Mesenchymal stem cell (in vitro differentiated cells and primary cell): ENCODE results near the gene HMCES.

ENCODE experiments used
- DNase-seq: peaks from one replicate; pipeline ENCODE4 v3.0.0-alpha.2; 2013
- H2AFZ ChIP-seq: one replicate; pipeline ENCODE4 v1.6.1; 2013; ENCODE audit warnings: low read depth, mild to moderate bottlenecking, control low read depth, inconsistent platforms, low read length, moderate library complexity
- H2AK5ac ChIP-seq: 2 replicates; pipeline ENCODE4 v1.6.1; 2013; ENCODE audit warnings: low read length, moderate library complexity, mild to moderate bottlenecking, inconsistent platforms; ENCODE audit not compliant: severe bottlenecking
- H2BK120ac ChIP-seq: one replicate; pipeline ENCODE4 v1.6.1; 2013; ENCODE audit warnings: low read depth, mild to moderate bottlenecking, inconsistent platforms, low read length, moderate library complexity
- H2BK12ac ChIP-seq, 2 experiments: one replicate each; pipeline ENCODE4 v1.6.1; 2013; ENCODE audit warnings: inconsistent platforms in 2 of 2, low read length in 2 of 2, mild to moderate bottlenecking in 2 of 2, moderate library complexity in 2 of 2, control low read depth in 1 of 2
- H2BK15ac ChIP-seq: one replicate; pipeline ENCODE4 v1.6.1; 2013; ENCODE audit warnings: mild to moderate bottlenecking, low read depth, inconsistent platforms; ENCODE audit not compliant: poor library complexity, severe bottlenecking
- H2BK5ac ChIP-seq: 2 replicates; pipeline ENCODE4 v1.6.1; 2013; ENCODE audit warnings: low read depth, mild to moderate bottlenecking, low read length, control low read depth, inconsistent platforms; ENCODE audit not compliant: poor library complexity, severe bottlenecking
- H3K14ac ChIP-seq, 2 experiments: one replicate each; pipeline ENCODE4 v1.6.1; 2013; ENCODE audit warnings: inconsistent platforms in 2 of 2, low read length in 2 of 2, control low read depth in 1 of 2, mild to moderate bottlenecking in 1 of 2, moderate library complexity in 1 of 2
- H3K18ac ChIP-seq, 2 experiments: one replicate each; pipeline ENCODE4 v1.6.1; 2013; ENCODE audit warnings: inconsistent platforms in 2 of 2, low read length in 2 of 2, control low read depth in 1 of 2, low read depth in 1 of 2, mild to moderate bottlenecking in 1 of 2
- H3K23ac ChIP-seq, 2 experiments: one replicate each; pipeline ENCODE4 v1.6.1; 2013; ENCODE audit warnings: inconsistent platforms in 2 of 2, low read length in 2 of 2, mild to moderate bottlenecking in 2 of 2, moderate library complexity in 2 of 2, control low read depth in 1 of 2
- H3K27ac ChIP-seq: 2 replicates; pipeline ENCODE4 v1.5.1; 2013; ENCODE audit warnings: mild to moderate bottlenecking, moderate library complexity, low read length, control low read depth, inconsistent platforms; ENCODE audit not compliant: poor library complexity, severe bottlenecking
- H3K27me3 ChIP-seq, 2 experiments: 2 replicates each; pipeline versions ENCODE4 v1.6.1 to v1.7.0; 2013; ENCODE audit warnings: low read length in 2 of 2, mild to moderate bottlenecking in 2 of 2, moderate library complexity in 2 of 2, control low read depth in 1 of 2, inconsistent platforms in 1 of 2; ENCODE audit not compliant: control insufficient read depth in 1 of 2, insufficient read depth in 1 of 2
- H3K36me3 ChIP-seq, 2 experiments: 2 replicates each; pipeline versions ENCODE4 v1.6.1 to v1.7.0; 2013; ENCODE audit warnings: low read length in 2 of 2, control low read depth in 1 of 2, inconsistent platforms in 1 of 2, low read depth in 1 of 2, mild to moderate bottlenecking in 1 of 2; ENCODE audit not compliant: insufficient read depth in 2 of 2, control insufficient read depth in 1 of 2
- H3K4ac ChIP-seq, 2 experiments: one replicate each; pipeline ENCODE4 v1.6.1; 2013; ENCODE audit warnings: inconsistent platforms in 2 of 2, low read length in 2 of 2, mild to moderate bottlenecking in 2 of 2, moderate library complexity in 2 of 2, control low read depth in 1 of 2, low read depth in 1 of 2
- H3K4me1 ChIP-seq: 2 replicates; pipeline ENCODE4 v1.6.1; 2013; ENCODE audit warnings: low read depth, low read length, control low read depth; ENCODE audit not compliant: control insufficient read depth, insufficient read depth
- H3K4me2 ChIP-seq: 2 replicates; pipeline ENCODE4 v1.6.1; 2013; ENCODE audit warnings: low read length, mild to moderate bottlenecking, inconsistent platforms; ENCODE audit not compliant: poor library complexity, severe bottlenecking
- H3K4me3 ChIP-seq, 2 experiments: 2 replicates each; pipeline versions ENCODE4 v1.5.1 to v1.7.0; 2013; ENCODE audit warnings: low read length in 2 of 2, mild to moderate bottlenecking in 2 of 2, control low read depth in 1 of 2, low read depth in 1 of 2; ENCODE audit not compliant: insufficient read depth in 1 of 2
- H3K79me1 ChIP-seq: replicated peaks from 2 replicates; pipeline ENCODE4 v1.6.1; 2013; ENCODE audit warnings: mild to moderate bottlenecking, control low read depth, low read length, inconsistent platforms; ENCODE audit not compliant: poor library complexity, severe bottlenecking
- H3K9ac ChIP-seq: 2 replicates; pipeline ENCODE4 v1.7.0; 2013; ENCODE audit warnings: mild to moderate bottlenecking, low read length, moderate library complexity
- H3K9me3 ChIP-seq: 2 replicates; pipeline ENCODE4 v1.7.0; 2013; ENCODE audit warnings: mild to moderate bottlenecking, low read length; ENCODE audit not compliant: control insufficient read depth
- H4K8ac ChIP-seq: one replicate; pipeline ENCODE4 v1.6.1; 2013; ENCODE audit warnings: inconsistent platforms, mild to moderate bottlenecking, low read length, moderate library complexity
- H4K91ac ChIP-seq: one replicate; pipeline ENCODE4 v1.6.1; 2013; ENCODE audit warnings: mild to moderate bottlenecking, low read length, inconsistent platforms
- WGBS: methylation state at CpG from one replicate; pipeline ENCODE4 v1.1.7; 2013; ENCODE audit warnings: mixed read lengths; 5-methylcytosine and 5-hydroxymethylcytosine counted together

HMCES gene

GRCh38 chr3:129249284-129250065 lies 29.2 kb upstream of the HMCES start, which contains the start of gene COPG1:
TSS of gene COPG1 (plus strand) at chr3:129249606. CDS start at chr3:129249710, 104 bp downstream.
- DNase-seq = peak; percentile 92
- WGBS = under 1% methylated on average over 45 of the region's 48 CpGs

GRCh38 chr3:129252748-129253147 lies 25.9 kb upstream of the HMCES start:
- H3K9me3 ChIP-seq = no peaks in the 10 kb centered on the region
- no peak overlapping the region for H3K4ac ChIP-seq
- peak overlapping the region; percentile 39 for H4K8ac ChIP-seq
- no peak overlapping the region for H2AFZ ChIP-seq
- H3K14ac ChIP-seq = no peak overlapping the region
- H4K91ac ChIP-seq = no peak overlapping the region
- peaks cover 57% of the 10 kb centered on the region in 2 experiments for H3K36me3 ChIP-seq
- DNase-seq = no peak
- no peak overlapping the region for H2BK15ac ChIP-seq
- no peaks in the 10 kb centered on the region for H3K27me3 ChIP-seq
- H3K27ac ChIP-seq = no peak overlapping the region
- H2BK120ac ChIP-seq = no peak overlapping the region
- no peak overlapping the region for H3K4me2 ChIP-seq
- H2BK5ac ChIP-seq = no peak overlapping the region
- peak overlapping the region; percentile 1 to 20 for H3K23ac ChIP-seq
- H3K9ac ChIP-seq = peak overlapping the region; percentile 58
- H2AK5ac ChIP-seq = no peak overlapping the region
- H3K79me1 ChIP-seq = peaks cover 46% of the 10 kb centered on the region
- H2BK12ac ChIP-seq = no peak overlapping the region
- peaks cover 16% of the 10 kb centered on the region for H3K4me1 ChIP-seq
- H3K4me3 ChIP-seq = no peak overlapping the region
- no peak overlapping the region for H3K18ac ChIP-seq
- WGBS = 97% methylated on average over 4 of the region's 4 CpGs

More at GRCh38 chr3:129249284-129250065, 29.2 kb upstream of the HMCES start, which contains the start of gene COPG1:
- peaks cover 24 to 25% of the 10 kb centered on the region in 2 experiments for H3K36me3 ChIP-seq
- H3K4me1 ChIP-seq = peaks cover 19% of the 10 kb centered on the region
- H3K4me2 ChIP-seq = peak within 1 kb of the TSS; percentile 80
- peak within 1 kb of the TSS; percentile 8 to 73 for H3K23ac ChIP-seq
- H3K14ac ChIP-seq = peak within 1 kb of the TSS in 1 of 2 experiments; percentile 99
- H2AFZ ChIP-seq = peak within 1 kb of the TSS; percentile 48
- peak within 1 kb of the TSS; percentile 79 for H2BK5ac ChIP-seq
- peak within 1 kb of the TSS; percentile 96 to 97 for H3K4ac ChIP-seq
- H3K79me1 ChIP-seq = peaks cover 25% of the 10 kb centered on the region
- peak within 1 kb of the TSS; percentile 80 for H2BK120ac ChIP-seq
- H3K18ac ChIP-seq = peak within 1 kb of the TSS; percentile 94 to 99
- peak within 1 kb of the TSS; percentile 99 for H4K8ac ChIP-seq
- peak within 1 kb of the TSS; percentile 98 for H4K91ac ChIP-seq
- H3K27ac ChIP-seq = peak within 1 kb of the TSS; percentile 71
- H2BK12ac ChIP-seq = peak within 1 kb of the TSS; percentile 57 to 72
- H2AK5ac ChIP-seq = peak within 1 kb of the TSS; percentile 50
- H3K9me3 ChIP-seq = no peaks in the 10 kb centered on the region
- no peaks in the 10 kb centered on the region for H3K27me3 ChIP-seq
- H3K9ac ChIP-seq = peak within 1 kb of the TSS; percentile 99
- H2BK15ac ChIP-seq = no peak within 1 kb of the TSS
- peak within 1 kb of the TSS; percentile 72 to 98 for H3K4me3 ChIP-seq

- no peaks in the 10 kb centered on the region for H3K9me3 ChIP-seq
- H2BK15ac ChIP-seq = no peak overlapping the region
- no peak overlapping the region for H2BK5ac ChIP-seq
- H3K4me2 ChIP-seq = no peak overlapping the region
- H3K27me3 ChIP-seq = no peaks in the 10 kb centered on the region
- no peak overlapping the region for H2BK120ac ChIP-seq
- H3K79me1 ChIP-seq = peaks cover 47% of the 10 kb centered on the region
- no peak overlapping the region for H2AFZ ChIP-seq
- no peak overlapping the region for H4K8ac ChIP-seq
- no peak overlapping the region for H3K27ac ChIP-seq
- no peak overlapping the region for H3K23ac ChIP-seq
- H3K14ac ChIP-seq = no peak overlapping the region
- peaks cover 10% of the 10 kb centered on the region for H3K4me1 ChIP-seq
- H3K18ac ChIP-seq = no peak overlapping the region
- H3K4ac ChIP-seq = no peak overlapping the region
- WGBS = 97% methylated on average over 10 of the region's 12 CpGs
- H2AK5ac ChIP-seq = no peak overlapping the region
- H3K36me3 ChIP-seq = peaks cover 72 to 74% of the 10 kb centered on the region in 2 experiments
- H2BK12ac ChIP-seq = no peak overlapping the region
- DNase-seq = no peak
- H4K91ac ChIP-seq = no peak overlapping the region
- H3K9ac ChIP-seq = no peak overlapping the region
- peak overlapping the region in 1 of 2 experiments; percentile 8 for H3K4me3 ChIP-seq
Measured at GRCh38 chr3:129254536-129255230, 24.0 kb upstream of the HMCES start.

- Histone ChIP-seq H3K4ac (no peak overlapping the region), H3K79me1 (peaks cover 60% of the 10 kb centered on the region), H3K36me3 (peaks cover 87 to 90% of the 10 kb centered on the region in 2 experiments), H2BK5ac (no peak overlapping the region), H3K23ac (no peak overlapping the region), H4K91ac (no peak overlapping the region), H4K8ac (no peak overlapping the region), H3K4me3 (no peak overlapping the region), H3K4me2 (no peak overlapping the region), H3K9me3 (no peaks in the 10 kb centered on the region), H3K4me1 (peaks cover 7% of the 10 kb centered on the region), H3K9ac (no peak overlapping the region), H3K14ac (no peak overlapping the region), H2AK5ac (no peak overlapping the region), H2BK120ac (no peak overlapping the region), H3K18ac (no peak overlapping the region), H2AFZ (no peak overlapping the region), H2BK12ac (no peak overlapping the region), H2BK15ac (no peak overlapping the region), H3K27ac (no peak overlapping the region), H3K27me3 (no peaks in the 10 kb centered on the region)
- no peak for DNase-seq
- WGBS = 96% methylated on average over 6 of the region's 6 CpGs
Measured at GRCh38 chr3:129256270-129256669, 22.4 kb upstream of the HMCES start.
